Suprapubic skin (tissue), 4 donors: ENCODE data around the gene PLA1A. TPM values are rescaled to one million over a fixed set of nuclear protein-coding genes. Genes with fewer than 3 reads are reported as not detected.

ENCODE experiments used
- DNase-seq, 2 donors: peaks; one replicate each; pipeline ENCODE4 v3.0.0-alpha.2; 2019; ENCODE audit warnings: low spot score in 2 of 2
- H3K27ac ChIP-seq: fragments of 200-600 bp; sonication (generic); one replicate; pipeline ENCODE4 v1.5.1; 2019
- H3K27me3 ChIP-seq: fragments of 200-600 bp; sonication (generic); one replicate; pipeline ENCODE4 v1.5.1; 2019
- H3K36me3 ChIP-seq: fragments of 200-600 bp; sonication (generic); one replicate; pipeline ENCODE4 v1.5.1; 2019
- H3K4me1 ChIP-seq: fragments of 200-600 bp; sonication (generic); one replicate; pipeline ENCODE4 v1.5.1; 2019
- H3K4me3 ChIP-seq: fragments of 200-600 bp; sonication (generic); one replicate; pipeline ENCODE4 v1.5.1; 2019; ENCODE audit warnings: mild to moderate bottlenecking
- H3K9me3 ChIP-seq: fragments of 200-600 bp; sonication (generic); one replicate; pipeline ENCODE4 v1.5.1; 2019
- CTCF ChIP-seq, 2 donors: fragments of 200-600 bp in 1 of 2; fragments of 450-650 bp in 1 of 2; sonication (generic) in 1 of 2; IDR thresholded peaks; one replicate each; pipeline ENCODE4 v1.5.1; 2016 to 2019; ENCODE audit warnings: antibody characterized with exemption in 2 of 2, mild to moderate bottlenecking in 1 of 2, moderate library complexity in 1 of 2
- EP300 ChIP-seq: sonication (generic); formaldehyde crosslinking; IDR thresholded peaks from one replicate; pipeline ENCODE4 v1.6.1; 2017; ENCODE audit warnings: antibody characterized with exemption
- POLR2A ChIP-seq, 2 donors: fragments of 450-650 bp; IDR thresholded peaks; one replicate each; pipeline ENCODE4 v1.6.1; 2017; ENCODE audit warnings: antibody characterized with exemption in 2 of 2, mild to moderate bottlenecking in 2 of 2, moderate library complexity in 2 of 2
- POLR2AphosphoS5 ChIP-seq, 3 donors: sonication (generic); formaldehyde crosslinking; IDR thresholded peaks; one replicate each; pipeline ENCODE4 v1.6.1; 2017; ENCODE audit warnings: antibody characterized with exemption in 3 of 3
- WGBS: methylation state at CpG from one replicate; pipeline ENCODE4 v1.1.5; 2018; 5-methylcytosine and 5-hydroxymethylcytosine counted together
- total RNA-seq, 4 donors: library from RNA; depleted of rRNA; stranded (reverse); fragments of >200 nt; gene quantifications; one replicate each; pipeline ENCODE4 v1.1.0, GENCODE V29; 2016

PLA1A gene
- total RNA-seq, 4 donors from 2014 or later, result 0.39 to 1.8 (median 1.4) TPM; not detected in 1

GRCh38 chr3:119669906-119670570, 72.4 kb downstream of the PLA1A start:
- peaks cover 59% of the 10 kb centered on the region for H3K36me3 ChIP-seq
- no peaks in the 10 kb centered on the region for H3K27me3 ChIP-seq
- TF ChIP-seq POLR2A (IDR thresholded peaks at IDR 0.05) (no peak), EP300 (no peak), CTCF (IDR thresholded peaks at IDR 0.05) (no peak), POLR2AphosphoS5 (IDR thresholded peaks at IDR 0.05) (no peak)
- no peak overlapping the region for H3K27ac ChIP-seq
- 86% methylated on average over 5 of the region's 5 CpGs for WGBS
- no peak overlapping the region for H3K4me3 ChIP-seq
- DNase-seq, result no peak
- H3K4me1 ChIP-seq, result peaks cover 5% of the 10 kb centered on the region
- no peaks in the 10 kb centered on the region for H3K9me3 ChIP-seq

GRCh38 chr3:119672776-119673175, 75.1 kb downstream of the PLA1A start:
- peaks cover 55% of the 10 kb centered on the region for H3K36me3 ChIP-seq
- no peak overlapping the region for H3K4me3 ChIP-seq
- no peak overlapping the region for H3K27ac ChIP-seq
- DNase-seq, result no peak
- peaks cover 19% of the 10 kb centered on the region for H3K4me1 ChIP-seq
- WGBS, result 80% methylated on average over 2 of the region's 2 CpGs
- H3K9me3 ChIP-seq, result no peaks in the 10 kb centered on the region
- TF ChIP-seq POLR2AphosphoS5 (IDR thresholded peaks at IDR 0.05) (no peak), POLR2A (IDR thresholded peaks at IDR 0.05) (no peak), EP300 (no peak), CTCF (IDR thresholded peaks at IDR 0.05) (no peak)
- no peaks in the 10 kb centered on the region for H3K27me3 ChIP-seq

- Histone ChIP-seq H3K4me1 (peaks cover 22% of the 10 kb centered on the region), H3K36me3 (peaks cover 52% of the 10 kb centered on the region), H3K4me3 (no peak overlapping the region), H3K27ac (no peak overlapping the region), H3K27me3 (no peaks in the 10 kb centered on the region), H3K9me3 (no peaks in the 10 kb centered on the region)
- no peak for TF ChIP-seq POLR2A (IDR thresholded peaks at IDR 0.05)
- no peak for TF ChIP-seq EP300
- DNase-seq, result no peak
- WGBS, result 90% methylated on average over 11 of the region's 18 CpGs
Measured at GRCh38 chr3:119673875-119674274, 76.2 kb downstream of the PLA1A start.

GRCh38 chr3:119675188-119675874, 77.6 kb downstream of the PLA1A start:
- no peak for TF ChIP-seq POLR2AphosphoS5 (IDR thresholded peaks at IDR 0.05)
- TF ChIP-seq EP300, result no peak
- DNase-seq, result no peak
- Histone ChIP-seq H3K36me3 (peaks cover 38% of the 10 kb centered on the region), H3K4me1 (peaks cover 17% of the 10 kb centered on the region), H3K27me3 (no peaks in the 10 kb centered on the region), H3K4me3 (no peak overlapping the region), H3K9me3 (no peaks in the 10 kb centered on the region), H3K27ac (no peak overlapping the region)
- WGBS, result 74% methylated on average over 5 of the region's 5 CpGs

- WGBS, result 32% methylated on average over 1 of the region's 1 CpG
- no peak for DNase-seq
- peak overlapping the region; percentile 64 for H3K4me3 ChIP-seq
Measured at GRCh38 chr3:119676020-119676419, 78.3 kb downstream of the PLA1A start.

GRCh38 chr3:119676771-119677640, 79.3 kb downstream of the PLA1A start, which contains the start of gene COX17:
TSS of gene COX17 (minus strand) at chr3:119677406. CDS start at chr3:119677310, 96 bp downstream.
- no peaks in the 10 kb centered on the region for H3K27me3 ChIP-seq
- TF ChIP-seq EP300 (no peak), POLR2A (IDR thresholded peaks at IDR 0.05) (peak in 1 of 2 donors; percentile 74), POLR2AphosphoS5 (IDR thresholded peaks at IDR 0.05) (peak in 2 of 3 donors; percentile 64 to 71)
- DNase-seq, result peak; percentile 93 to 96
- under 1% methylated on average over 45 of the region's 54 CpGs for WGBS
- peaks cover 16% of the 10 kb centered on the region for H3K4me1 ChIP-seq
- H3K27ac ChIP-seq, result peak within 1 kb of the TSS; percentile 89
- H3K4me3 ChIP-seq, result peak within 1 kb of the TSS; percentile 64
- H3K36me3 ChIP-seq, result peaks cover 25% of the 10 kb centered on the region
- no peaks in the 10 kb centered on the region for H3K9me3 ChIP-seq

More at GRCh38 chr3:119676020-119676419, 78.3 kb downstream of the PLA1A start:
- Histone ChIP-seq H3K4me1 (peaks cover 16% of the 10 kb centered on the region), H3K27ac (peak overlapping the region; percentile 89), H3K9me3 (no peaks in the 10 kb centered on the region), H3K27me3 (no peaks in the 10 kb centered on the region), H3K36me3 (peaks cover 32% of the 10 kb centered on the region)
- no peak for TF ChIP-seq POLR2AphosphoS5 (IDR thresholded peaks at IDR 0.05)
